Sigmoid colon (tissue), 3 donors: Measurements from ENCODE around the gene SIAH1.

ENCODE experiments used
- CTCF ChIP-seq, 4 experiments: fragments of 450-650 bp in 3 of 4; fragments of 200-600 bp in 1 of 4; IDR thresholded peaks; one replicate each; pipeline ENCODE4 v1.5.1; 2016 to 2019; ENCODE audit warnings: antibody characterized with exemption in 4 of 4, mild to moderate bottlenecking in 3 of 4, moderate library complexity in 2 of 4
- POLR2A ChIP-seq, 2 donors: fragments of 450-650 bp; IDR thresholded peaks; one replicate each; pipeline ENCODE4 v1.6.1; 2016; ENCODE audit warnings: antibody characterized with exemption in 2 of 2, mild to moderate bottlenecking in 2 of 2, moderate library complexity in 2 of 2

DNA sequence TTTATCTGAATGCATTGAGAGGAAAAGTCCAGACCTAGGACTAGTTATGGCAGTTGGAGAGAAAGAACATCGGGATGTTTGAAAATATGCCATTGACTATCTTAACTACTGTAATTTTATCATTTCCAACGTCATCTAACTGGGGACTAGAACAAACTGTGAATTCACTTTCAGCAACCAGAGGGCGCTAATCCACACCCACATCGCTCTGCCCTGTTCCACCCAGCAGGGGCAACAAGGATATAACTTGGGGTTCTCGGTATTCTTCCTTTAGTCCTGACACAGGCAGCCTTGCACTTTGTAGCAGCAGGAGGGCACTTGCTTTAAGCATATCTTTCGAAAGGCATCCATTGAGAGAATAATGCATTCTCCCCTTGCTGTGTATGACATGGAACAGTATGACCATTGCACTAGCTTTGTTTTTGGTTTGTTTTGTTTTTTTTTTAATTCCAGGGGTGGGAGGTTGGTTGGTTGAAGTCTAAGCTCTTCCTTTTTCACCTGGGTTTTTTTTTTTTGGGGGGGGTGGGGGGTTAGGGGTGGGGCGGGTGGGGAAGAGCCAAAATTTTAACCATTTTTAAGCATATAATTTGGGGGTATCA is 31.5 kb downstream of the SIAH1 start:
- no peak for TF ChIP-seq POLR2A (IDR thresholded peaks at IDR 0.05)
- peak; percentile 76 to 89 (median 84) for TF ChIP-seq CTCF (IDR thresholded peaks at IDR 0.05)
